Fibroblast of lung (primary cell): ENCODE measurements around the gene GPC2.

Source experiments
- CTCF ChIP-seq, 2 donors: IDR thresholded peaks in 1 of 2; conservative IDR thresholded peaks in 1 of 2; 1 replicate in 1 of 2; 2 replicates in 1 of 2; pipeline ENCODE4 v1.5.1; 2011 to 2012; ENCODE audit warnings: low read length in 2 of 2, control low read depth in 1 of 2, inconsistent platforms in 1 of 2, low read depth in 1 of 2, mild to moderate bottlenecking in 1 of 2
- EZH2 ChIP-seq: IDR thresholded peaks from 2 replicates; pipeline ENCODE4 v1.5.1; 2012; ENCODE audit warnings: low read length, control low read depth, mild to moderate bottlenecking; ENCODE audit errors: missing control alignments

DNA sequence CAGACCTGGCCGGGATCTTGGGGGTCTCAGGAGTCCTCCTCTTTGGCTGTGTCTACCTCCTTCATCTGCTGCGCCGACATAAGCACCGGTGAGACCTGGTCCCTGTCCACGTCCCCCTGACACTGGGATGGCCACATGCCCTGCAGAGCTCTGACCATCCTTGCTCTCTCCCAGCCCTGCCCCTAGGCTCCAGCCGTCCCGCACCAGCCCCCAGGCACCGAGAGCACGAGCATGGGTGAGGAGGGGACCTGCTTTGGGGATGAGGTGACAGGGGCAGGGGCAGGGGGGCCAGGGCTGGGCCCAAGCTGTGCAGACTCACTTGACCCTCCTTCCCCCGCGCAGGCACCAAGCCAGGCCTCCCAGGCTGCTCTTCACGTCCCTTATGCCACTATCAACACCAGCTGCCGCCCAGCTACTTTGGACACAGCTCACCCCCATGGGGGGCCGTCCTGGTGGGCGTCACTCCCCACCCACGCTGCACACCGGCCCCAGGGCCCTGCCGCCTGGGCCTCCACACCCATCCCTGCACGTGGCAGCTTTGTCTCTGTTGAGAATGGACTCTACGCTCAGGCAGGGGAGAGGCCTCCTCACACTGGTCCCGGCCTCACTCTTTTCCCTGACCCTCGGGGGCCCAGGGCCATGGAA lies 43.5 kb upstream of the GPC2 start:
- TF ChIP-seq CTCF (conservative IDR thresholded peaks at IDR 0.05 in 1 of 2, IDR thresholded peaks at IDR 0.05 in 1 of 2; ENCODE audit: low read depth in 1 of 2, low read length in 2 of 2) (no peak), EZH2 (no peak)
